ENCODE measurements around the gene GASK1A.

DNA sequence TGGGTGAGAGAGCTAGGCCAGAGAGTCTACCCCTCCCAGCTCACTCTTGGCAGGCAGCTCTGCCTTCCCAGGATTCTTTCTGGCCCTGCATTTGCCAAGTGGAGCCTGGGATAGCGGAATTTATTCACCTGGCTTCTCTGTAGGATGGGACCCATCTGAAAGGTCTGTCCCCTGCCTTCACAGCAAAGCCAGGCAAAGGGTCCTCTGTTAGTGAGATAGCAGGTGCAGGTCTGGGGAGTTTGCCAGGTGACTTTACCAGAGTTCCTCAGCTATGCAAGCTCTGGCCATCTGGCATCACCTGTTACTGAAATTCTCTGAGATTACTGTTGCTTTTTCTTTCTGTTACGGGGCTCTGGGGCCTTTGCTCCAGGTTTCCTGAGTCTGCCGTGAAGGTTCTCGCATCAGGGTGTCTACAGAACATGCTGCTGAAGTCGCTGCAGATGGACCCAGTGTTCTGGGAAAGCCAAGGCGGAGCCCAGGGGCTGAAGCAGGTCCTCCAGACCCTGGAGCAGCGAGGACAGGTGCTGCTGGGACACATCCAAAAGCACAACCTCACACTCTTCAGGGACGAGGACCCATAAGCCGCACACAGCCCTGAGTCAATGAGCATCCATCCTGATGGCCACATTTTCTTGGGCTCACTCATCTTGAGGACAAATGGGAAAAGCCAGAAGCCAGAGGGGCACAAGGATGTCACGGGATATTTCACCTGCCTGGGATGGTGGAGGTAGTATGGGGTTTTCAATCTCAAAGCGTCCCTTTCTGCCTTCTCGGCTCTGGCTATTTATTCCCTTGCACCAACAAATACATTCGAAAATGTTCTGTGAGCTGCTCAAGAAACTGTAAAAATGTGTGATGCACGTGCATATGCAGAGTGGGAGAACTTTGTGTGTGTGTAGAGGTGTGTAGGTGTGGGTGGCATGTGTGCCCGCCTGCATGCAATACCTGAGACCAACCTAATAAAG is 77.0 kb downstream of the GASK1A start:
- TF ChIP-seq POLR2A (IDR thresholded peaks at IDR 0.05) (no peak), POLR2AphosphoS5 (IDR thresholded peaks at IDR 0.05) (no peak)
- TF ChIP-seq, protein P1, sequence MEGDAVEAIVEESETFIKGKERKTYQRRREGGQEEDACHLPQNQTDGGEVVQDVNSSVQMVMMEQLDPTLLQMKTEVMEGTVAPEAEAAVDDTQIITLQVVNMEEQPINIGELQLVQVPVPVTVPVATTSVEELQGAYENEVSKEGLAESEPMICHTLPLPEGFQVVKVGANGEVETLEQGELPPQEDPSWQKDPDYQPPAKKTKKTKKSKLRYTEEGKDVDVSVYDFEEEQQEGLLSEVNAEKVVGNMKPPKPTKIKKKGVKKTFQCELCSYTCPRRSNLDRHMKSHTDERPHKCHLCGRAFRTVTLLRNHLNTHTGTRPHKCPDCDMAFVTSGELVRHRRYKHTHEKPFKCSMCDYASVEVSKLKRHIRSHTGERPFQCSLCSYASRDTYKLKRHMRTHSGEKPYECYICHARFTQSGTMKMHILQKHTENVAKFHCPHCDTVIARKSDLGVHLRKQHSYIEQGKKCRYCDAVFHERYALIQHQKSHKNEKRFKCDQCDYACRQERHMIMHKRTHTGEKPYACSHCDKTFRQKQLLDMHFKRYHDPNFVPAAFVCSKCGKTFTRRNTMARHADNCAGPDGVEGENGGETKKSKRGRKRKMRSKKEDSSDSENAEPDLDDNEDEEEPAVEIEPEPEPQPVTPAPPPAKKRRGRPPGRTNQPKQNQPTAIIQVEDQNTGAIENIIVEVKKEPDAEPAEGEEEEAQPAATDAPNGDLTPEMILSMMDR (IDR thresholded peaks at IDR 0.05 in 8 of 11, conservative IDR thresholded peaks at IDR 0.05 in 3 of 11) = no peak
